Activated CD4-positive, alpha-beta T cell treated with anti-CD3 and anti-CD28 coated beads, Interleukin-2, amount 10 ng/mL, durations not matched to agents 24 days and 14 days (primary cell): ENCODE results near the gene CRTC2. TPM values are rescaled to one million over a fixed set of nuclear protein-coding genes. Genes with fewer than 3 reads are reported as not detected.
"Not testable (repeated sequence)": the region's sequence is repeated elsewhere in the genome, so short reads cannot be mapped to it uniquely, and the experiment has no call there.

ENCODE experiments used
- DNase-seq: peaks from one replicate; pipeline ENCODE4 v3.0.0; 2022
- H3K27ac Mint-ChIP-seq: one replicate; pipeline ENCODE4 v1.8.0; 2022; ENCODE audit warnings: mild to moderate bottlenecking, mixed read lengths
- H3K27me3 Mint-ChIP-seq: one replicate; pipeline ENCODE4 v1.8.0; 2022; ENCODE audit warnings: mixed read lengths
- H3K36me3 Mint-ChIP-seq: one replicate; pipeline ENCODE4 v1.8.0; 2022; ENCODE audit warnings: low read depth, mild to moderate bottlenecking, mixed read lengths
- H3K4me1 Mint-ChIP-seq: one replicate; pipeline ENCODE4 v1.8.0; 2021; ENCODE audit warnings: mixed read lengths
- H3K4me3 Mint-ChIP-seq: one replicate; pipeline ENCODE4 v1.8.0; 2022; ENCODE audit warnings: mild to moderate bottlenecking, moderate library complexity, mixed read lengths
- H3K9me3 Mint-ChIP-seq: one replicate; pipeline ENCODE4 v1.8.0; 2021; ENCODE audit warnings: mixed read lengths
- intact Hi-C: fragments of 100-400 bp; cut with micrococcal nuclease; formaldehyde crosslinking; loops from one replicate; pipeline ENCODE4 v1.15.1; 2023
- total RNA-seq: library from RNA; stranded (reverse); gene quantifications from 2 replicates; pipeline ENCODE4 v1.2.3, GENCODE V29; 2022

The CRTC2 gene
- total RNA-seq, 1 donor from 2014 or later: 72.4 TPM

- Mint-ChIP-seq H3K9me3 (no peaks in the 10 kb centered on the region), H3K36me3 (peaks cover 21% of the 10 kb centered on the region), H3K27ac (peak overlapping the region; percentile 98), H3K27me3 (peaks cover 2% of the 10 kb centered on the region), H3K4me1 (peaks cover 39% of the 10 kb centered on the region), H3K4me3 (peak overlapping the region; percentile 86)
- intact Hi-C loops: loop anchor here (2.0 to 5.0 kb wide), 4 partner anchors 35 to 260 kb away; partner anchors contain the start of gene RAB13
- no peak for DNase-seq
These were observed 36.1 kb downstream of the CRTC2 start for GRCh38 chr1:153922076-153922971.

DNA sequence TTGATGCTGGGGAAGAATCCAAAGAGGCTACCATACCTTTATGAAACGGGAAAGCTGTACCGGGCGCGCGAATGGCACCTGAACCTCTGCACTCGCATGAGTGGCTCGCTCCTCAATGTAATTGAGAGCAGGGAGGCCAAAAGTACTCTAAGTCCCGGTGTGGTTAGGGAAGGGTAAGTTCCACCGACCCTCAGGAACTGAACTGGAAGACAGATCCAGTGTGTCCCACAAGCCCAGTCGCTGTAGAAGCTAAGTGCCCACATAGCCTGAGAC, 36.7 kb downstream of the CRTC2 start:
- peaks cover 2% of the 10 kb centered on the region for H3K27me3 Mint-ChIP-seq
- H3K36me3 Mint-ChIP-seq: peaks cover 21% of the 10 kb centered on the region
- DNase-seq: peak; percentile 75
- peak overlapping the region; percentile 86 for H3K4me3 Mint-ChIP-seq
- H3K27ac Mint-ChIP-seq: peak overlapping the region; percentile 98
- peaks cover 39% of the 10 kb centered on the region for H3K4me1 Mint-ChIP-seq
- H3K9me3 Mint-ChIP-seq: no peaks in the 10 kb centered on the region
- intact Hi-C loops: loop anchor here (2.0 to 5.0 kb wide), 5 partner anchors 34 to 261 kb away; partner anchors contain the start of gene RAB13

DNA sequence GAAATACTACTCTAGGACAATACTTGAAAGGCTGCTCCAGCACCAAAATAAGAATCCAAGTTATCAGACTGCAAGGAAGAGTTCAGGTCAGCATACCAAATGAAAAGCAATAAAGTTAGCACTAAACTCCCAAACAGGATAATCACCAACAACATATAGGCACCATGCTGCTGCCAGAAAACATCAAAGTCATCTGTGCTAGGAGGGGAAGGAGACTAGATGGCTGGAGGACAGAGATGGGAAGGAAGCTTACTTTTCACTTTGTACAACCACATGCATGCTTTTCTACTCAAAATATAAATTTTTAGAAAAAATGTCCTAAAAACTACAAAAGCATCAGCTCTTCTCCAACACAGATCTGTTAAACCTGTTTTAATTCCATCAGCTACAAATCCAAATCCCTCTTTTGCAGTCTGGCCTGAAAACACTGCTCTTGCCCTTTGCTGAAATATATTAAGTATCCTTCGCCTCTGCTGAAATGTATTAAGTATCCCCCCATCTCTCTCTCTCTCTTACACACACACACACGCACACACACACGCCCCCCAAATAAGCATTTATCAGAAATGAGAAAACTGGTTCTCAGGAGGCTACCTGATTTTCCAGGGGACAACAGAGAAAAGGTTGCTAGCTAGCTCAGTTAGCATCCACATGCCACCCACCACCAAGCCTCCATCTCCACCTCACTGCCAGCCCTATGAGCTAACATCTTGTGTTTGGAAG, 37.2 kb downstream of the CRTC2 start:
- Mint-ChIP-seq H3K36me3 (peaks cover 22% of the 10 kb centered on the region), H3K27me3 (peaks cover 2% of the 10 kb centered on the region)

DNA sequence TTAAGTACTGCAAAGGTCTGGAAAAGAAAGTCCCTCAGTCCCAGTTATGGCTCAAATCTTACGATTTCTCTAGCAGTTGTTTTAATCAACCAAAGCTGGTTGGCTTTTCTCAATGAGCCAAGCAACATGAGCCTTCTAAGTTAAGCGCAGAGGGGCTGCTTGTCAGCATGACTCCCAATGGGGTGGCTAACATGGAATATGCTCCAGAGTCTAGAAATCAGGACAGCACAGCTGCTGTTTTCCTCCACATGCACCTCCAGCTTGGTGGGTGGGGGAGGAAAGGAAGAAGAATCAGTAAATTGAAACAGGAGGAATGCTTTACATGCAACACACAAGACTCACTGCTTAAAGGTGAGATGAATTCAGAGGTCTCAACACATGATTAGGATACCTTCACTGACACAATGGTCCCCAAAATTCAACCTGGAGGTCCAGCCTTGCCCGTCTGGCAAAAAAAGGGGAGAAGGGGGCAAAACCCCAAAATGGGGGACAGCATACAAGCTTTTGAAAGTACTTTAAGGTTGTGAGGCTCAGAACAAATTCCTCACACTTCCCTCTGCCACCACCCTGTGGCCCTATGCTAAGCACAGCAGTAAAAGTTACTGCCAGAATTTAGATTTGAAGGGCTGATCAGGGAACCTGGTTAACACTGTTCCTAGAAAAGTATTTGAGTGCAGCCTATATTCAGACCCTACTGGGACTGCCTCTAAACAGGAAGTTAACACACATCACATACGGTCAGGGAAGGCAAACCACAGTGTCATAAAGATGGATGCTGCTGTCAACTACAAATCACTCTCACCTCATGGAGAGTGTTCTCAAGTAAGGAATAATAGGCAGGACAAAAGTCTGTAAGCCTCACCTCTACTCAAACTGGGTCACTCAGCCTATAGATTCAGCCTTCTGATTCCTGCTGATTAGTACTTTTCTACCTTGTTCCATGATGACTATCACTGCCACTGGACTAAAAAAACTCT, 38.2 kb downstream of the CRTC2 start:
- Mint-ChIP-seq H3K27me3 (peaks cover 2% of the 10 kb centered on the region), H3K4me1 (peaks cover 43% of the 10 kb centered on the region), H3K36me3 (peaks cover 27% of the 10 kb centered on the region), H3K27ac (peak overlapping the region; percentile 98), H3K9me3 (no peaks in the 10 kb centered on the region), H3K4me3 (peak overlapping the region; percentile 86)
- intact Hi-C loops: loop anchor here (1.0 to 5.0 kb wide), 3 partner anchors 33 to 123 kb away; no protein-coding TSS in a partner anchor
- DNase-seq: peak; percentile 79

More for the DNA sequence above, 37.2 kb downstream of the CRTC2 start:
- H3K4me1 Mint-ChIP-seq: peaks cover 40% of the 10 kb centered on the region
- peak overlapping the region; percentile 98 for H3K27ac Mint-ChIP-seq
- H3K4me3 Mint-ChIP-seq: peak overlapping the region; percentile 86
- no peaks in the 10 kb centered on the region for H3K9me3 Mint-ChIP-seq
- intact Hi-C loops: loop anchor here (2.0 to 5.0 kb wide), 2 partner anchors 34 to 124 kb away; no protein-coding TSS in a partner anchor
- no peak for DNase-seq

- Mint-ChIP-seq H3K27me3 (no peaks in the 10 kb centered on the region), H3K36me3 (peaks cover 30% of the 10 kb centered on the region), H3K4me1 (peaks cover 37% of the 10 kb centered on the region), H3K27ac (no peak overlapping the region), H3K4me3 (no peak overlapping the region), H3K9me3 (no peaks in the 10 kb centered on the region)
- intact Hi-C loops: no loop called here
- DNase-seq: no peak
These were observed 42.1 kb downstream of the CRTC2 start for GRCh38 chr1:153916297-153916696.

- H3K36me3 Mint-ChIP-seq: peaks cover 27% of the 10 kb centered on the region
These were observed 46.1 kb downstream of the CRTC2 start for GRCh38 chr1:153912349-153912748.

GRCh38 chr1:153910560-153910959, 47.9 kb downstream of the CRTC2 start:
- H3K27ac Mint-ChIP-seq, H3K27me3 Mint-ChIP-seq, H3K9me3 Mint-ChIP-seq, intact Hi-C loops, DNase-seq, H3K4me3 Mint-ChIP-seq: not testable (repeated sequence)
- Mint-ChIP-seq H3K36me3 (peaks cover 32% of the 10 kb centered on the region), H3K4me1 (peaks cover 13% of the 10 kb centered on the region)

More at GRCh38 chr1:153912349-153912748, 46.1 kb downstream of the CRTC2 start:
- Mint-ChIP-seq H3K27ac (no peak overlapping the region), H3K4me3 (no peak overlapping the region), H3K4me1 (peaks cover 11% of the 10 kb centered on the region), H3K27me3 (no peaks in the 10 kb centered on the region), H3K9me3 (no peaks in the 10 kb centered on the region)
- no peak for DNase-seq
- intact Hi-C loops: no loop called here

DNA sequence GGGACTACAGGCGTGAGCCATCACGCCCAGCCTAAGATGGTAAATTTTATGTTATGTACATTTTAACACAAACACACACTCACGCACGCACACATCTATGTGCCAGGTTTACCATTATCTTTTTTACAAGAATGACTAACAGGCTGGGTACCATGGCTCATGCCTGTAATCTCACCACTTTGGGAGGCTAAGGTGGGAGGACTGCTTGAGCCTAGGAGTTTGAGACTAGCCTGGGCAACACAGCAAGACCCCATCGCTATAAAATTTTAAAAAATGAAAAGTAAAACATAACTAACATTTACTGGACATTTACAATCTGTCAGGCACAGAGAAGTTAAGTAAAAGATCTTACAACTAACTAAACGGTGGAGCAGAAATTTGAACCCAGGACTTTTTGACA, 50.3 kb downstream of the CRTC2 start:
- H3K36me3 Mint-ChIP-seq: peaks cover 31% of the 10 kb centered on the region
- no peak overlapping the region for H3K27ac Mint-ChIP-seq
- H3K4me3 Mint-ChIP-seq: no peak overlapping the region
- no peaks in the 10 kb centered on the region for H3K9me3 Mint-ChIP-seq
- H3K27me3 Mint-ChIP-seq: no peaks in the 10 kb centered on the region
- intact Hi-C loops: no loop called here
- no peak for DNase-seq
- H3K4me1 Mint-ChIP-seq: peaks cover 15% of the 10 kb centered on the region

- H3K4me1 Mint-ChIP-seq: peaks cover 15% of the 10 kb centered on the region
- no peak overlapping the region for H3K27ac Mint-ChIP-seq
- H3K9me3 Mint-ChIP-seq: no peaks in the 10 kb centered on the region
- no peaks in the 10 kb centered on the region for H3K27me3 Mint-ChIP-seq
- H3K4me3 Mint-ChIP-seq: no peak overlapping the region
- intact Hi-C loops: no loop called here
- H3K36me3 Mint-ChIP-seq: peaks cover 27% of the 10 kb centered on the region
- DNase-seq: no peak
These were observed 51.3 kb downstream of the CRTC2 start for GRCh38 chr1:153907134-153907533.

DNA sequence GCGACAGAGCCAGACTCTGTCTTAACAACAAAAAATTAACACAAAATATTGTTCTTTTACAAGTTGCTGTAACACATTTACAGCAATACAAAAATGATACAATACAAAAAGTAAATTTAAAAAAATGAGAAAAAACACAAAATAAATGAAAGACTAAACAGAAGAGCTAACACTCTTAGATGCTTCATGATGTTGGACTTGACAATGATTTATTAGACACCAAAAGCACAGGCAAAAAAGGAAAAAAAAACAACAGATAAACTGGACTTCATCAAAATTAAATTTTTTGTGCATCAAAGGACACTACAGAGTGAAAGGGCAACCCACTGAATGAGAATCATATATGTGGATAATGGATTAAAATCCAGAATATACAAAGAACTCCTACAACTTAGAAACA, 52.0 kb downstream of the CRTC2 start:
- Mint-ChIP-seq H3K27me3 (no peaks in the 10 kb centered on the region), H3K9me3 (no peaks in the 10 kb centered on the region), H3K36me3 (peaks cover 24% of the 10 kb centered on the region), H3K4me3 (no peak overlapping the region), H3K27ac (no peak overlapping the region), H3K4me1 (peaks cover 13% of the 10 kb centered on the region)
- no peak for DNase-seq
- intact Hi-C loops: no loop called here

GRCh38 chr1:153905908-153906307, 52.5 kb downstream of the CRTC2 start:
- H3K27me3 Mint-ChIP-seq, DNase-seq: not testable (repeated sequence)

GRCh38 chr1:153903841-153904455, 54.5 kb downstream of the CRTC2 start:
- Mint-ChIP-seq H3K27me3 (no peaks in the 10 kb centered on the region), H3K4me3 (no peak overlapping the region), H3K9me3 (no peaks in the 10 kb centered on the region)

More at GRCh38 chr1:153905908-153906307, 52.5 kb downstream of the CRTC2 start:
- H3K4me1 Mint-ChIP-seq: peaks cover 10% of the 10 kb centered on the region
- intact Hi-C loops, H3K4me3 Mint-ChIP-seq, H3K9me3 Mint-ChIP-seq: not testable (repeated sequence)
- H3K27ac Mint-ChIP-seq: peak overlapping the region; percentile 25
- H3K36me3 Mint-ChIP-seq: peaks cover 22% of the 10 kb centered on the region

GRCh38 chr1:153899509-153899908, 58.9 kb downstream of the CRTC2 start:
- Mint-ChIP-seq H3K27me3 (no peaks in the 10 kb centered on the region), H3K9me3 (no peaks in the 10 kb centered on the region), H3K36me3 (peaks cover 19% of the 10 kb centered on the region), H3K27ac (no peak overlapping the region), H3K4me3 (no peak overlapping the region), H3K4me1 (peaks cover 11% of the 10 kb centered on the region)
- DNase-seq: no peak
- intact Hi-C loops: no loop called here

More at GRCh38 chr1:153903841-153904455, 54.5 kb downstream of the CRTC2 start:
- intact Hi-C loops: no loop called here
- Mint-ChIP-seq H3K27ac (no peak overlapping the region), H3K4me1 (peaks cover 10% of the 10 kb centered on the region), H3K36me3 (peaks cover 26% of the 10 kb centered on the region)
- no peak for DNase-seq
